Ovary (tissue), 3 donors: Measurements from ENCODE around the gene HPCAL1.

Experiments used
- CTCF ChIP-seq, 3 donors: fragments of 450-650 bp in 2 of 3; fragments of 200-600 bp in 1 of 3; IDR thresholded peaks; one replicate each; pipeline versions ENCODE4 v1.5.1 to v1.8.0; 2016 to 2022; ENCODE audit warnings: antibody characterized with exemption in 3 of 3, mild to moderate bottlenecking in 1 of 3
- POLR2A ChIP-seq: fragments of 450-650 bp; IDR thresholded peaks from one replicate; pipeline ENCODE4 v1.6.1; 2017; ENCODE audit warnings: antibody characterized with exemption, mild to moderate bottlenecking, moderate library complexity
- donor health status: DM: no; HTN: no; CAD: no.

- TF ChIP-seq POLR2A (no peak), CTCF (IDR thresholded peaks at IDR 0.05) (no peak)
These were observed 75.5 kb downstream of the HPCAL1 start for GRCh38 chr2:10378189-10378588.
